Left lung (tissue), 10 donors: Measurements from ENCODE around the gene PRTFDC1. TPM values are rescaled to one million over a fixed set of nuclear protein-coding genes. Genes with fewer than 3 reads are reported as not detected.

Experiments
- ATAC-seq: fragments of 200-7000 bp; cut with Tn5 transposase; one replicate; pipeline ENCODE4 v1.9.1; 2020; ENCODE audit warnings: moderate library complexity
- DNase-seq, 4 donors: peaks; one replicate each; pipeline ENCODE4 v3.0.0-alpha.2; 2013 to 2020
- H3K27ac ChIP-seq, 2 donors: fragments of 200-600 bp; sonication (generic) in 1 of 2; one replicate each; pipeline versions ENCODE4 v1.5.0 to v1.8.0; 2020 to 2021
- H3K27me3 ChIP-seq, 2 donors: fragments of 200-600 bp; sonication (generic) in 1 of 2; one replicate each; pipeline versions ENCODE4 v1.5.0 to v1.8.0; 2020 to 2021
- H3K36me3 ChIP-seq, 2 donors: fragments of 200-600 bp; sonication (generic) in 1 of 2; one replicate each; pipeline versions ENCODE4 v1.5.0 to v1.8.0; 2020 to 2021
- H3K4me1 ChIP-seq, 2 donors: fragments of 200-600 bp; one replicate each; pipeline ENCODE4 v1.8.0; 2021
- H3K4me3 ChIP-seq, 2 donors: fragments of 200-600 bp; sonication (generic) in 1 of 2; one replicate each; pipeline versions ENCODE4 v1.5.0 to v1.8.0; 2020 to 2021; ENCODE audit warnings: mild to moderate bottlenecking in 1 of 2
- H3K9me3 ChIP-seq, 2 donors: fragments of 200-600 bp; sonication (generic) in 1 of 2; one replicate each; pipeline versions ENCODE4 v1.5.0 to v1.8.0; 2020 to 2021
- CTCF ChIP-seq, 2 donors: fragments of 200-600 bp; sonication (generic) in 1 of 2; IDR thresholded peaks; one replicate each; pipeline versions ENCODE4 v1.5.0 to v1.8.0; 2021; ENCODE audit warnings: antibody characterized with exemption in 2 of 2
- intact Hi-C, 2 donors: fragments of 100-400 bp; cut with DNase I; formaldehyde crosslinking; loops; one replicate each; pipeline versions ENCODE4 v1.11.2 to v1.14.2; 2022
- polyA plus RNA-seq, 6 donors: library from polyadenylated mRNA; unstranded; fragments of 120-200 nt; gene quantifications; one replicate each; pipeline ENCODE4 v1.2.1, GENCODE V29; 2013; ENCODE audit not compliant: insufficient read length in 6 of 6
- total RNA-seq, 2 donors: library from RNA; stranded (reverse); fragmentation: NEBNext Ultra II Directional; extraction: Animal tissue kit (Norgen Biotek cat#: 25700); gene quantifications; one replicate each; pipeline ENCODE4 v1.2.1, GENCODE V29; 2021
- donor health status: DM: no; HTN: yes; CAD: no.
- donor health status: DM: no; HTN: no; CAD: no.

Gene PRTFDC1
- total and polyA plus RNA-seq, 8 donors, result 5.2 to 69.7 (median 49.5) TPM

- no peaks in the 10 kb centered on the region for H3K27me3 ChIP-seq
- intact Hi-C loops, result no loop called here
- peak overlapping the region in 1 of 2 donors; percentile 18 for H3K27ac ChIP-seq
- DNase-seq (peak in 2 of 4 donors; percentile 41 to 78), ATAC-seq (peak; percentile 89)
- H3K36me3 ChIP-seq, result no peaks in the 10 kb centered on the region
- no peaks in the 10 kb centered on the region for H3K9me3 ChIP-seq
- H3K4me3 ChIP-seq, result no peak overlapping the region
- TF ChIP-seq CTCF (IDR thresholded peaks at IDR 0.05), result no peak
- H3K4me1 ChIP-seq, result no peaks in the 10 kb centered on the region
These were observed 100.8 kb downstream of the PRTFDC1 start for GRCh38 chr10:24851629-24852028.

DNA sequence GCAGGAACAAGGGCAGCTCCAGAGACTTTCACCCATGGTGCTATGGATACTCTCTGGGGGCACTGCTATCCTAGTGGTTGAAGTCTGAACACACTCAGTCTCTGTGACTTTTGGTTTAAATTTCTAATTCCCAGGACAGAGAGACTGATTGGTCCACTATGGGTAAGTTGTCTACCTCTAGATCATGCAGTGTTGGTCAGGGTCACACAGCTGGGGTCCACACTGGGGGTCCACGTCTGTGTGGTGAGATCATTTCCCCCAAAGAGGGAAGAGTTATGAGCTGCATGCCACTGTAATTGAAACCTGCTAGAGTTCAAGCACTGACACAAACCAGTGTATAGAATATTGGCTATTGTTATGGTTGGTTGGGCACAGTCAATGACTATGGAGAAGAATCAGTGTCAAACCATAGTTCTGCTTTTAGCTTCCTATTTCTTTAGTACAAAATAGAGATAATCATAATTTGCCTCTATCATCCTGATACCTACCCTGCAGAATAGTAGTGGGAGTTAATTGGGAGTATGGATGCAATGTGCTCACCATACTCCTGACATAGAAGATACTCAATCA lies 101.6 kb downstream of the PRTFDC1 start:
- H3K9me3 ChIP-seq, result no peaks in the 10 kb centered on the region
- H3K36me3 ChIP-seq, result no peaks in the 10 kb centered on the region
- no peaks in the 10 kb centered on the region for H3K27me3 ChIP-seq
- intact Hi-C loops, result no loop called here
- no peak for TF ChIP-seq CTCF (IDR thresholded peaks at IDR 0.05)
- no peak overlapping the region for H3K4me3 ChIP-seq
- no peak for DNase-seq
- ATAC-seq, result no peak
- H3K4me1 ChIP-seq, result no peaks in the 10 kb centered on the region
- H3K27ac ChIP-seq, result no peak overlapping the region

DNA sequence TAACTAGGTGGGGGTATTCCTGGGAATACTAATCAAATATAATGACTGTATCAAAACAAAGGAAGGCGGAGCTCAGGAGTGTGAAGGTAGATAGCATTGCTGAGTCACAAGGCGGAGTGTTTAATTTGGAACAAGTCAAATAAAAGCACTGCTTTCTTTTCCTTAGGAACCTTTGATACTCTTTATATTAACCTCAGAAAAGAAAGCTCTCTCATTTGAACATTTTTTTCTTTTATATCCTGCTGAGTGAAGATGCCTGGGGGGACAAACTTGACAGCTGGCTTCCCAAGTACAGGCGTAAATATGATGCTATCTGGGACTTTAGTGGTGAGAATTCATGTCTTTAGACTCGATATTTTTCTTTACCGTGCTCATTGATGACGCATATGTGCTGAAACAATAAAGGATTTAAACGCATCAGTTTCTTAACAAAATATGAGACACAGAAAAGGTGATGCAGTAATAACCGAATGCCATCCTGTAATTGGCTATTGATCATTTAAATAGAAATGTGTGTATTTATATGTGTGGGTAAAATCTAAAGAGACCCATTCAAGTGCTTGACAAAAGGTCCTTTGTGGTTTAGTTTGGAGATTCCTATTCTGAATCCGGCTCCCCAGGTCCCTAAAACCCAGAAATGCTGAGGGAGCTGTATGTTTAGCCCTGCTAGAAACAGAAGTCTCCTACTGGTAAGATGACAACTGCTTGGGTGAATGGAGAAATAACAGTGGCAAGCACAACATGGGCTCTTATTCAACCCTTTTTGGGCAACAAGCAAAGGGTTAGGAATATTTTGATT lies 102.7 kb downstream of the PRTFDC1 start:
- no peak overlapping the region for H3K4me3 ChIP-seq
- no peak for TF ChIP-seq CTCF (IDR thresholded peaks at IDR 0.05)
- H3K27me3 ChIP-seq, result no peaks in the 10 kb centered on the region
- intact Hi-C loops, result no loop called here
- H3K27ac ChIP-seq, result peak overlapping the region in 1 of 2 donors; percentile 33
- peak; percentile 78 for ATAC-seq
- H3K36me3 ChIP-seq, result no peaks in the 10 kb centered on the region
- H3K4me1 ChIP-seq, result no peaks in the 10 kb centered on the region
- no peak for DNase-seq
- H3K9me3 ChIP-seq, result no peaks in the 10 kb centered on the region

- Histone ChIP-seq H3K36me3 (no peaks in the 10 kb centered on the region), H3K27ac (no peak overlapping the region), H3K9me3 (no peaks in the 10 kb centered on the region), H3K4me1 (no peaks in the 10 kb centered on the region), H3K4me3 (no peak overlapping the region), H3K27me3 (no peaks in the 10 kb centered on the region)
- DNase-seq (no peak), ATAC-seq (peak; percentile 31)
- intact Hi-C loops, result no loop called here
- no peak for TF ChIP-seq CTCF (IDR thresholded peaks at IDR 0.05)
These were observed 103.4 kb downstream of the PRTFDC1 start for GRCh38 chr10:24849051-24849450.

GRCh38 chr10:24848195-24848594 lies 104.2 kb downstream of the PRTFDC1 start:
- no peaks in the 10 kb centered on the region for H3K9me3 ChIP-seq
- intact Hi-C loops, result no loop called here

More at GRCh38 chr10:24848195-24848594, 104.2 kb downstream of the PRTFDC1 start:
- no peaks in the 10 kb centered on the region for H3K36me3 ChIP-seq
- ATAC-seq (no peak), DNase-seq (no peak)
- H3K27ac ChIP-seq, result no peak overlapping the region
- H3K4me3 ChIP-seq, result no peak overlapping the region
- H3K27me3 ChIP-seq, result no peaks in the 10 kb centered on the region
- no peaks in the 10 kb centered on the region for H3K4me1 ChIP-seq
- no peak for TF ChIP-seq CTCF (IDR thresholded peaks at IDR 0.05)
